Ectodermal cell (in vitro differentiated cells): ENCODE results near the gene HS3ST3B1.

Experiments used
- H3K27ac ChIP-seq: 2 replicates; pipeline ENCODE4 v1.7.0; 2013; ENCODE audit warnings: mild to moderate bottlenecking, low read depth, low read length; ENCODE audit not compliant: insufficient read depth, poor library complexity, severe bottlenecking
- H3K27me3 ChIP-seq: 2 replicates; pipeline ENCODE4 v1.7.0; 2013; ENCODE audit warnings: mild to moderate bottlenecking, low read length; ENCODE audit not compliant: insufficient read depth, control insufficient read depth, poor library complexity, severe bottlenecking
- H3K36me3 ChIP-seq: one replicate; pipeline ENCODE4 v1.7.0; 2013; ENCODE audit warnings: low read length; ENCODE audit not compliant: control insufficient read depth, insufficient read depth
- H3K4me1 ChIP-seq: one replicate; pipeline ENCODE4 v1.7.0; 2013; ENCODE audit warnings: low read length; ENCODE audit not compliant: control insufficient read depth, insufficient read depth
- H3K4me3 ChIP-seq: 2 replicates; pipeline ENCODE4 v1.7.0; 2013; ENCODE audit warnings: low read depth, low read length, control low read depth; ENCODE audit not compliant: insufficient read depth
- H3K9me3 ChIP-seq: 2 replicates; pipeline ENCODE4 v1.7.0; 2013; ENCODE audit warnings: mild to moderate bottlenecking, low read length, moderate library complexity; ENCODE audit not compliant: control insufficient read depth
- WGBS, 2 experiments: methylation state at CpG; one replicate each; pipeline ENCODE4 v1.1.7; 2013; ENCODE audit warnings: missing lambda C conversion rate in 2 of 2; 5-methylcytosine and 5-hydroxymethylcytosine counted together

HS3ST3B1 gene

DNA sequence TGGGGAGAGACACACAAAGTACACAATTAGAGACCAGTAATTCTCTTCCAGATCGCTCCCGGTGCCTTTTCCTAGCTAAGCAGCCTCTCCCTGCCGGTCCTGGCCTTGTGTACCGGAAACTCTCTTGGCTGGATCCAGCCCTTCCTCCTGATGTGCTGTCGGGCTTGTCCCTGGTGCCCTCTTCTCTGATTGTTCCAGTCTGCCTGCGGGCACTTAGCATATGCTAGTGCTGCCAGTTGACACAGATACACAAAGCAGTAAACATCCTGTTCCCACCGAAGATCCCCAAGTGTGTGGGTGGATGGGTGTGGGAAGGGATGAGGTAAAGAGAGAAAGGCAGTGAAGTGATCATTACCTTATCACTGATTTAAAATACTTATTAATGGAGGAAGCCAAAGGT, 9.7 kb downstream of the HS3ST3B1 start:
- no peak overlapping the region for H3K27ac ChIP-seq
- H3K36me3 ChIP-seq = peaks cover 5% of the 10 kb centered on the region
- no peak overlapping the region for H3K4me3 ChIP-seq
- no peaks in the 10 kb centered on the region for H3K9me3 ChIP-seq
- H3K4me1 ChIP-seq = peaks cover 26% of the 10 kb centered on the region
- H3K27me3 ChIP-seq = peaks cover 10% of the 10 kb centered on the region
- WGBS, 2 experiments = 82 to 90% methylated on average over 6 of the region's 7 CpGs

GRCh38 chr17:14311186-14311705, 10.4 kb downstream of the HS3ST3B1 start:
- H3K27me3 ChIP-seq = peaks cover 3% of the 10 kb centered on the region
- H3K36me3 ChIP-seq = peaks cover 5% of the 10 kb centered on the region
- H3K9me3 ChIP-seq = no peaks in the 10 kb centered on the region
- no peak overlapping the region for H3K4me3 ChIP-seq
- H3K27ac ChIP-seq = no peak overlapping the region
- 96 to 97% methylated on average over 10 of the region's 10 CpGs for WGBS, 2 experiments
- peaks cover 30% of the 10 kb centered on the region for H3K4me1 ChIP-seq

DNA sequence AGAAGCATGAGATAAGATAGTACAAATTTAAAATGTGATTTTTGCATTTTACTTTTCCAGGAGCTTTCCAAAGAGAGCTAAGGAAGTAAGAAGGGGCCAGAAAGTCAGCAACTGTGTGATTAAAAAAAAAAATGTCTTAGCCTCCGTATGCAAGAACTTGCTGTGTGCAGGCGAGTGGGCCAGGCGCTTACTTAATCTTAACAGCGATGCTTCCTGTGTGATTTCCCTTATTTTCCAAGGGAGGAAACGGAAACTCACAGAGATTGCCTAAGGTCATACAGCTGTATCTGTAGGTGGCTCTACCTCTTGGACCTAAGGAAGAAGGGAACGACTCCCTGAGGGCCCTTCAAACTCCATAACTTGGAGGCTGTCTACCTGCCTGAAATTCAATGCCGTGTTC, 11.1 kb downstream of the HS3ST3B1 start:
- peaks cover 5% of the 10 kb centered on the region for H3K36me3 ChIP-seq
- no peaks in the 10 kb centered on the region for H3K27me3 ChIP-seq
- no peak overlapping the region for H3K27ac ChIP-seq
- no peak overlapping the region for H3K4me3 ChIP-seq
- 90 to 93% methylated on average over 7 of the region's 7 CpGs for WGBS, 2 experiments
- H3K9me3 ChIP-seq = no peaks in the 10 kb centered on the region
- H3K4me1 ChIP-seq = peaks cover 34% of the 10 kb centered on the region

DNA sequence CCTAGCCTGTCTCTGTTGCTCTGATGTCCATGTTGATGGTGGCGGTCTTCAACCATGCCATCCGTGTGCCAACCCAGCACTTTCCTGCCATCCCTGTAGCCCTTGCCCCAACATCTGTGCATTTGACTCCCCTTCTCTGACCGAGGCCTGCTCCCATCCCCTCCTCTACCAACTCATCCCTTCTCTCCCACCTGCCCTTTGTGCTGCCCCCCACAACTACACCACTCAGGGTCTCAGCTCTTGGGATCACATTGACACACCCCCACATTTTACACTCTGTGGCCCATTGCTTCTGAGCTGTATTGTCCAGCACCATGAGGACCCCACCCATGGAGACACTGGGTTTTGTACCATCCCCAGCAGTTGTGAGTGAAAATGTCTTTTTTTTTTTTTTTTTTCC, 11.6 kb downstream of the HS3ST3B1 start:
- no peak overlapping the region for H3K27ac ChIP-seq
- peaks cover 37% of the 10 kb centered on the region for H3K4me1 ChIP-seq
- no peaks in the 10 kb centered on the region for H3K9me3 ChIP-seq
- WGBS, 2 experiments = 89 to 93% methylated on average over 3 of the region's 3 CpGs
- H3K27me3 ChIP-seq = no peaks in the 10 kb centered on the region
- H3K36me3 ChIP-seq = peaks cover 5% of the 10 kb centered on the region
- H3K4me3 ChIP-seq = no peak overlapping the region

DNA sequence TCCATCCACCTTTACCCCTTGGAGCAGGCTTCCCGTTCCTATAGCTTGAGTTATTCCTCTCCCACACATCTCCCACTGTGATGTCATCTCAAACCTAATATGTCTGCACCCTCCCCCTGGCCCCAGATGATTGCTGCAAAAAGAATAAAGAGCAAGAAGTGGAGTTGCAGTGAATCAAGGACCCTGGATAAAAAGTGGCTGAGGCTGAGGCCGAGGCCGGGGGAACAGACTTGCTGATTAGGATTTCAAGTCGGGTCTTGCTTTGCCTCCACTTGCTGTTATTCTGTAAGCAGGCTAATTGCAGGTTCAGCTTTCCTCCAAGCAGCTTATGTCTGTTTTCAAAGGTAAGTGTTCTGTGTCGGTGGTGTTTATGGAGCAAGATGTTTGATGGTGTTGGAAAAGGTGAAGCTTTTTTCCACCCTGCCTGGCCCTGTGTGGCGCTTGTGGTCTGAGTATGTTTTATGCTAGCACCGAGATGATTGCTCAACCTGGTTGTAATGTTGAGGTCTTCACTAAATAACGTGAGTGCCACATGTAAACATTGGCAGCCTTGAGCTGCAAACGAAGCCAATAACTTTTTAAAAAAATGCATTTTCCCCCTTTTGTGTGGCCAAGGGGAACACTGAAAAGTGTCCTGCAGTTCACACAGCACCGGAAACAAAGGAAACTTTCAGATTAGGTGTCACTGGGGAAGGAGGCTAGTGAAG, 15.4 kb downstream of the HS3ST3B1 start:
- Histone ChIP-seq H3K36me3 (peaks cover 5% of the 10 kb centered on the region), H3K4me3 (no peak overlapping the region), H3K27ac (no peak overlapping the region), H3K4me1 (peaks cover 44% of the 10 kb centered on the region), H3K27me3 (no peaks in the 10 kb centered on the region), H3K9me3 (no peaks in the 10 kb centered on the region)
- WGBS, 2 experiments = 49 to 51% methylated on average over 10 of the region's 10 CpGs

DNA sequence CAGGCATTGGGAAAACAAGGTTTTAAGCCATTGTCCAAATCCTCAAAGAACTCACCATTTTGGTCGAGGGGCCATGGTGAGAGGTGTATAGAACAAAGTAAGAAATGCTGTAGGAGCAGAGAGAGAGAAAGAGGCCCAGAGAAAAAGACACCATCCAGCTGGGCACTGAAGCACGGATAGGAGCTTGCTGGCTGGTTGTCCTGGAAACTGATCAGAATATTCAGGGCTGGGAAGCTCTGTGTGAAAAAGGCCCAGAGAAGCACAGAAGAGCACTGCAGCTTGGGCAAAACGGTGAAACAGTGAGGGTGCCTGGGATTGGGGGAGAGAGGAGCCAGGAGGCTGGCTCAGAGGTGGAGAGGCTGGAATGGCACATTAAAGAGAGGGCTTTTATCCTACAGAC, 16.5 kb downstream of the HS3ST3B1 start:
- no peak overlapping the region for H3K27ac ChIP-seq
- peaks cover 55% of the 10 kb centered on the region for H3K4me1 ChIP-seq
- H3K27me3 ChIP-seq = no peaks in the 10 kb centered on the region
- 6 to 11% methylated on average over 3 of the region's 3 CpGs for WGBS, 2 experiments
- H3K4me3 ChIP-seq = no peak overlapping the region
- H3K36me3 ChIP-seq = peaks cover 3% of the 10 kb centered on the region
- H3K9me3 ChIP-seq = no peaks in the 10 kb centered on the region

DNA sequence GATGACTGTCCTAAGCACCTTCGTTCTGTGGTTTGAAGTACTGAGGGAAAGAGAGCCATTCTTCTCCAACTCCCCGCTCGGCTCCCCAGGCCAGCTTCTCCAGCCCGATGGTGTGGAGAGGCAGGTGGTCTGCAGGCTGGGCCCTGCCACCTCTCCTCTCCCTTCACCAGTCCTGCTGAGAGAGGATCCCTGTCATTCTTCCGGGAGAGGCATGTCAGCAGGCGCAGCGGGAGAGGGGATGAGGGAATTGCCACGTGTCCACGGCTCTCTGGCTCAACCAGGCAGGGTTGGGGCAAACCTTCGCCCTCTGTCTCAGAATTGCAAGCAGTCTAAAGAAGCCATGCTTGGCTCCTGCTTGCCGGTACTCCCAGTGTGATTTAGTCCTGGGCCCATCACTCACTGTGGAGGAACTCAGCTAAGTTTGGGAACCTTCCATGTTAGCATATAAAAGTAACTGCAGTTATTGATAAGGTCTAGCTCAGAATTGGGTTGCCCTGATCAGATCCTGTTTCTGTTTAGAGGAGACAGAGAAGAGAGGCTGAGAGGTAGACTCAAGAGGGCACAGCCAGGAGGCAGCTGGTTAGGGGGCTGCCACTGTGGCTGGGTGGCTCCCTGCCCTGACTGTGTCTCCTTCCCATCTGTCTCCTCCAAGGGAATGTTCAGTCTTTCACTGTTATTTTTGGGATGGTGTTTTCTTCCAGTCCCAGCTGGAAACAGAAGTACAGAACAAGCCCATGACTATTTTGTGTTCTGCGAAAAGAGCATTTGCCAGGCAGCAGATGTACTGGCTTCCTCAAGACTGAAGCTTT, 17.4 kb downstream of the HS3ST3B1 start:
- Histone ChIP-seq H3K4me3 (no peak overlapping the region), H3K27me3 (no peaks in the 10 kb centered on the region), H3K36me3 (no peaks in the 10 kb centered on the region), H3K4me1 (peaks cover 62% of the 10 kb centered on the region), H3K27ac (no peak overlapping the region), H3K9me3 (no peaks in the 10 kb centered on the region)
- WGBS, 2 experiments = 55 to 59% methylated on average over 12 of the region's 12 CpGs

- H3K4me1 ChIP-seq = peaks cover 64% of the 10 kb centered on the region
- no peak overlapping the region for H3K4me3 ChIP-seq
- H3K9me3 ChIP-seq = no peaks in the 10 kb centered on the region
- no peak overlapping the region for H3K27ac ChIP-seq
- H3K36me3 ChIP-seq = no peaks in the 10 kb centered on the region
- H3K27me3 ChIP-seq = no peaks in the 10 kb centered on the region
- WGBS, 2 experiments = 82 to 83% methylated on average over 4 of the region's 4 CpGs
Observed at GRCh38 chr17:14318918-14319205, 18.0 kb downstream of the HS3ST3B1 start.

DNA sequence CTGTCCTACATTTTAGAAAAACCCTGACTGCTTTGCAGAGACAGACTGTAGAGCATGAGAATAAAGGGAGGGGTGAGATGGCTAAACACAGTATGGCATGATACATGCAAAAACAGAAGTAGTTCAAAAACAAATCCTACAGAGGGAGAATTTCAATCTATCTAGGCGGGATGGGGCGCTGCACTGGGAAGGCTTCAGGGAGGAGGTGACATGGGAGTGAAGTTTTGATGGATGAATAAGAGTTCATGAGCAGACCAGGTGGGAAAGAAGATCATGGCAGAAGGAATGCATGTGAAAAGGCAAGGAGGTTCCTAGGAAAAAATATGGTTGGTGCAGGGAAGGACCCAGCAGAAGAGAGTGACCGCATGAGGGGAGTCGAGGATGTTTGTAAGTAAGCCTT, 19.2 kb downstream of the HS3ST3B1 start:
- no peaks in the 10 kb centered on the region for H3K9me3 ChIP-seq
- H3K4me3 ChIP-seq = no peak overlapping the region
- H3K27me3 ChIP-seq = no peaks in the 10 kb centered on the region
- H3K36me3 ChIP-seq = no peaks in the 10 kb centered on the region
- H3K27ac ChIP-seq = no peak overlapping the region
- H3K4me1 ChIP-seq = peaks cover 68% of the 10 kb centered on the region
- WGBS, 2 experiments = 95% methylated on average over 4 of the region's 4 CpGs

DNA sequence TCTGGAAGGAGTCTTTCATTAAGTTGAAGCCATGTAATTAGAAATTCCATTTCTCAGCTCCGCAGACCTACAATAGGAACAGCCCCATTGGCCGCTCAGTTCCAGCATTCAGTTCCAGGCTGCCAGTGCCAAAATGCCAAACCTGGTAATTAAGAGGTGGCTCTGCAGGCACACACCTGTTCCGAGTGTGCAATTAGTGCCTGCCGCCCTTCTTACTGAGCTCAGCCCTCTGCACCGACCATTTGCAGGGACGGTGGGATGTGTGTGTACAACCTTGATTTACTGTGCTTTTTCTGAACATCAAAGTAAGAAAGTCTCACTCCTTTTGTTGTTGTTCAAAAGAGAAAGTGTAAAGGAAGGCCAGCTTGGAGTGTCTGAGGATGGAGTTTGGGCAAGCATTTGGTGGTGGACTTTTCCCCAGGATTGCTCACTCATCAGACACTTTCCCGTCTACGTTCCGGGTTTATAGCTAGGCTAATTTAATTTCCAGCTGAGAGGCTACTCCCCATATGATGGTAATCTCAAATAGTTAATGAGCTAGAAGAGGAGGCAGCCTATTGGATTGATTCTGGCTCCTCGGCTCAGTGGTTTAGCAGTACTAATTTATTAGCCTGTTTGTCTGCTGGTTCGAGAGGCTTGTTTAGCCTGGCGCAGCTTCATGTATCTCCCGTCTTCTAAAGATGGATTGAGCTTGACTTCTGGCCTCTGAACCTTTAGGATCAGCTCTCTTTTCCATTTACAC, 20.0 kb downstream of the HS3ST3B1 start:
- Histone ChIP-seq H3K4me3 (no peak overlapping the region), H3K4me1 (peaks cover 68% of the 10 kb centered on the region), H3K27ac (no peak overlapping the region), H3K36me3 (no peaks in the 10 kb centered on the region), H3K27me3 (no peaks in the 10 kb centered on the region), H3K9me3 (no peaks in the 10 kb centered on the region)
- 78 to 83% methylated on average over 13 of the region's 13 CpGs for WGBS, 2 experiments
